Endothelial cell of umbilical vein (primary cell): ENCODE measurements around the gene MTIF3. TPM values are rescaled to one million over a fixed set of nuclear protein-coding genes. Genes with fewer than 3 reads are reported as not detected.

ENCODE experiments used
- BruUV-seq: library from RNA; stranded (reverse); fragments of 400-500 nt; replicated peaks from 2 replicates; lab custom pipeline; 2021; lab: Mats Ljungman, UMichigan
- CTCF ChIA-PET: fragments of 300-600, 350-600 bp; sonication (Branson Sonifier 250); formaldehyde crosslinking; loops from one replicate; lab custom pipeline; 2021; ENCODE audit warnings: antibody characterized with exemption, inconsistent platforms; lab: Charles Lee
- POLR2A ChIA-PET: fragments of 300-600, 350-600 bp; sonication (Branson Sonifier 250); formaldehyde crosslinking; loops from one replicate; lab custom pipeline; 2021; ENCODE audit warnings: antibody characterized with exemption, inconsistent platforms; lab: Charles Lee
- DNase-seq: peaks from one replicate; pipeline ENCODE4 v3.0.0-alpha.2; 2011; ENCODE audit warnings: low read depth, low spot score
- FAIRE-seq: peaks from 2 replicates; lab custom pipeline; 2011; peaks lifted over from hg19 to GRCh38; lab: Jason Lieb, UNC
- H2AFZ ChIP-seq: 2 replicates; pipeline ENCODE4 v1.6.0; 2012; ENCODE audit warnings: low read depth, low read length, control low read depth, inconsistent platforms
- H3K27ac ChIP-seq: 2 replicates; pipeline ENCODE4 v1.5.1; 2011; ENCODE audit warnings: low read depth, mild to moderate bottlenecking, control low read depth, low read length, moderate library complexity; ENCODE audit not compliant: insufficient read depth
- H3K27me3 ChIP-seq, 2 experiments: 2 replicates each; pipeline versions ENCODE4 v1.6.0 to v1.6.1; 2011; ENCODE audit warnings: low read length in 2 of 2, mixed read lengths in 1 of 2; ENCODE audit not compliant: control insufficient read depth in 2 of 2, insufficient read depth in 2 of 2
- H3K36me3 ChIP-seq, 2 experiments: 2 replicates in 1 of 2; 3 replicates in 1 of 2; pipeline ENCODE4 v1.5.1; 2011; ENCODE audit warnings: low read length in 2 of 2, mild to moderate bottlenecking in 1 of 2, moderate library complexity in 1 of 2; ENCODE audit not compliant: control insufficient read depth in 2 of 2, insufficient read depth in 2 of 2; ENCODE audit errors: extremely low read depth in 1 of 2
- H3K4me1 ChIP-seq: 3 replicates; pipeline ENCODE4 v1.5.1; 2011; ENCODE audit warnings: mild to moderate bottlenecking, low read length; ENCODE audit not compliant: control insufficient read depth, insufficient read depth; ENCODE audit errors: extremely low read depth
- H3K4me2 ChIP-seq: 2 replicates; pipeline ENCODE4 v1.6.1; 2011; ENCODE audit warnings: low read length, control low read depth, mixed read lengths; ENCODE audit not compliant: insufficient read depth
- H3K4me3 ChIP-seq, 3 experiments: fragments of 200-600 bp in 1 of 3; sonication (generic), shearing (Covaris generic) in 1 of 3; replicated peaks in 1 of 3; 2 replicates each; pipeline ENCODE4 v1.5.1; 2011 to 2016; ENCODE audit warnings: control low read depth in 3 of 3, low read length in 3 of 3, mild to moderate bottlenecking in 2 of 3, inconsistent platforms in 1 of 3, low read depth in 1 of 3, moderate library complexity in 1 of 3; ENCODE audit not compliant: insufficient read depth in 1 of 3
- H3K79me2 ChIP-seq: 2 replicates; pipeline ENCODE4 v1.6.0; 2012; ENCODE audit warnings: low read length, inconsistent platforms; ENCODE audit not compliant: control insufficient read depth, insufficient read depth
- H3K9ac ChIP-seq: replicated peaks from 2 replicates; pipeline ENCODE3; 2011; ENCODE audit warnings: low read length, control low read depth; ENCODE audit not compliant: insufficient read depth; ENCODE audit errors: extremely low read depth
- H3K9me1 ChIP-seq: replicated peaks from 3 replicates; pipeline ENCODE4 v1.6.0; 2011; ENCODE audit warnings: mild to moderate bottlenecking, low read length; ENCODE audit not compliant: control insufficient read depth, insufficient read depth; ENCODE audit errors: extremely low read depth
- H3K9me3 ChIP-seq: replicated peaks from 2 replicates; pipeline ENCODE4 v1.5.1; 2012; ENCODE audit warnings: low read length, inconsistent platforms; ENCODE audit not compliant: control insufficient read depth, insufficient read depth
- H4K20me1 ChIP-seq: replicated peaks from 2 replicates; pipeline ENCODE3; 2011; ENCODE audit warnings: mild to moderate bottlenecking, low read length; ENCODE audit not compliant: control insufficient read depth, insufficient read depth; ENCODE audit errors: extremely low read depth
- EZH2 ChIP-seq: IDR thresholded peaks from 2 replicates; pipeline ENCODE4 v1.6.1; 2012; ENCODE audit warnings: borderline replicate concordance, low read depth, mild to moderate bottlenecking, moderate library complexity, low read length, inconsistent platforms; ENCODE audit not compliant: severe bottlenecking
- FOS ChIP-seq: IDR thresholded peaks from 2 replicates; pipeline ENCODE4 v1.6.1; 2011; ENCODE audit warnings: mild to moderate bottlenecking, low read length, moderate library complexity, borderline replicate concordance; ENCODE audit not compliant: insufficient read depth
- GATA2 ChIP-seq: IDR thresholded peaks from 2 replicates; pipeline ENCODE4 v1.7.0; 2011; ENCODE audit warnings: low read depth, mild to moderate bottlenecking, moderate library complexity, mixed read lengths, low read length; ENCODE audit not compliant: insufficient read length, insufficient read depth
- JUN ChIP-seq: IDR thresholded peaks from 2 replicates; pipeline ENCODE4 v1.6.1; 2011; ENCODE audit warnings: borderline replicate concordance, low read depth; ENCODE audit not compliant: insufficient read length, insufficient read depth
- MYC ChIP-seq: IDR thresholded peaks from one replicate; pipeline ENCODE4 v1.6.1; 2011; ENCODE audit warnings: mild to moderate bottlenecking, low read depth, low read length
- POLR2A ChIP-seq: IDR thresholded peaks from 2 replicates; pipeline ENCODE4 v1.6.1; 2012; ENCODE audit warnings: low read depth, mild to moderate bottlenecking, control low read depth, low read length
- POLR2AphosphoS5 ChIP-seq: IDR thresholded peaks from 2 replicates; pipeline ENCODE4 v1.6.1; 2012; ENCODE audit warnings: low read depth, mild to moderate bottlenecking, control low read depth, low read length, moderate library complexity; ENCODE audit not compliant: insufficient read depth
- dilution Hi-C: fragments of 300-500 bp; cut with MboI; formaldehyde crosslinking; loops from one replicate; pipeline ENCODE4 v1.15.0; 2019; ENCODE audit warnings: low sequenced_read_pairs; ENCODE audit not compliant: extremely low pct_ligation_motif_present
- intact Hi-C: fragments of 100-400 bp; cut with micrococcal nuclease; formaldehyde crosslinking; loops from one replicate; pipeline ENCODE4 v1.10.0; 2022
- polyA plus RNA-seq, 4 experiments: library from polyadenylated mRNA; depleted of rRNA in 3 of 4; stranded (reverse) in 3 of 4; unstranded in 1 of 4; fragments of >200 nt; gene quantifications; 2 replicates each; pipeline versions ENCODE4 v1.2.1 to v1.2.3, GENCODE V29; 2011 to 2012; ENCODE audit warnings: missing spikeins in 1 of 4
- total RNA-seq: library from RNA; stranded (reverse); gene quantifications from 2 replicates; pipeline ENCODE4 v1.2.3, GENCODE V29; 2021
- TF ChIP-seq, protein P1 (sequence below): IDR thresholded peaks from 2 replicates; pipeline ENCODE4 v1.6.1; 2011; ENCODE audit not compliant: insufficient read depth, insufficient read length
- TF ChIP-seq, protein P2 (sequence below), 2 donors: IDR thresholded peaks; 1 replicate in 1 of 2; 2 replicates in 1 of 2; pipeline ENCODE4 v1.5.1; 2011; ENCODE audit warnings: low read length in 2 of 2, mild to moderate bottlenecking in 2 of 2, moderate library complexity in 2 of 2, control low read depth in 1 of 2, inconsistent platforms in 1 of 2, low read depth in 1 of 2; ENCODE audit not compliant: insufficient read depth in 1 of 2; ENCODE audit errors: extremely low read depth in 1 of 2

Gene MTIF3
- total and polyA plus RNA-seq, 2 donors (not counting 3 experiments of a cell fraction or from before 2014, with no cell fraction given), result 23.5 to 37.5 TPM

GRCh38 chr13:27472941-27473340, 22.6 kb upstream of the MTIF3 start:
- FAIRE-seq, result no peak
- CTCF ChIA-PET, result no interaction called here

DNA sequence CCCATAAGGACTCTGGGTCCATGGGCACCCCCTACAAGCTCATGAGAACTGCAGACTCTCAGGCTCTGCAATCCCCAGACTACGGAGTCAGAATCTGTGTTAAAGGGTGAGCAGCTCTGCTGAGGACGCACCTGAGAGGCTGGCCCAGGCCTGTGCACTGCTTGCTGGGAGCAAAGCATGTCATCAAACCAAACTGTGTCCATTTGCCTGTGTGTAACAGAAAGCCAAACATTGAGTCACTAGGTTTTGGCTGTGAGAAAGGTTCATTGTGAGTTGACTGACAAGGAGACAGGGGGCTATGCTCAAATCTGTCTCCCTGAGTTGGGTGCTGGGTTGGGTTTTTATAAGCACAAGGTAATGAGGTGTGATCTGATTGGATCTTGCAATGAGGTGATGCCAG, 22.1 kb upstream of the MTIF3 start:
- TF ChIP-seq, protein P1, sequence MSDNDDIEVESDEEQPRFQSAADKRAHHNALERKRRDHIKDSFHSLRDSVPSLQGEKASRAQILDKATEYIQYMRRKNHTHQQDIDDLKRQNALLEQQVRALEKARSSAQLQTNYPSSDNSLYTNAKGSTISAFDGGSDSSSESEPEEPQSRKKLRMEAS, result no peak
- no peak for TF ChIP-seq MYC
- no peak for TF ChIP-seq JUN
- TF ChIP-seq, protein P2, sequence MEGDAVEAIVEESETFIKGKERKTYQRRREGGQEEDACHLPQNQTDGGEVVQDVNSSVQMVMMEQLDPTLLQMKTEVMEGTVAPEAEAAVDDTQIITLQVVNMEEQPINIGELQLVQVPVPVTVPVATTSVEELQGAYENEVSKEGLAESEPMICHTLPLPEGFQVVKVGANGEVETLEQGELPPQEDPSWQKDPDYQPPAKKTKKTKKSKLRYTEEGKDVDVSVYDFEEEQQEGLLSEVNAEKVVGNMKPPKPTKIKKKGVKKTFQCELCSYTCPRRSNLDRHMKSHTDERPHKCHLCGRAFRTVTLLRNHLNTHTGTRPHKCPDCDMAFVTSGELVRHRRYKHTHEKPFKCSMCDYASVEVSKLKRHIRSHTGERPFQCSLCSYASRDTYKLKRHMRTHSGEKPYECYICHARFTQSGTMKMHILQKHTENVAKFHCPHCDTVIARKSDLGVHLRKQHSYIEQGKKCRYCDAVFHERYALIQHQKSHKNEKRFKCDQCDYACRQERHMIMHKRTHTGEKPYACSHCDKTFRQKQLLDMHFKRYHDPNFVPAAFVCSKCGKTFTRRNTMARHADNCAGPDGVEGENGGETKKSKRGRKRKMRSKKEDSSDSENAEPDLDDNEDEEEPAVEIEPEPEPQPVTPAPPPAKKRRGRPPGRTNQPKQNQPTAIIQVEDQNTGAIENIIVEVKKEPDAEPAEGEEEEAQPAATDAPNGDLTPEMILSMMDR (IDR thresholded peaks at IDR 0.05; ENCODE audit: extremely low read depth in 1 of 2, insufficient read depth in 1 of 2, low read depth in 1 of 2, low read length in 2 of 2), result no peak
- no peak for TF ChIP-seq GATA2
- TF ChIP-seq EZH2, result no peak
- no peak for TF ChIP-seq FOS
- TF ChIP-seq POLR2AphosphoS5, result no peak
- TF ChIP-seq POLR2A, result no peak
- Histone ChIP-seq H3K4me2 (no peak overlapping the region), H3K9me3 (no peaks in the 10 kb centered on the region), H3K36me3 (no peaks in the 10 kb centered on the region), H4K20me1 (no peaks in the 10 kb centered on the region), H3K27ac (no peak overlapping the region), H3K4me3 (no peak overlapping the region), H2AFZ (no peak overlapping the region), H3K27me3 (peaks cover 0 to 13% of the 10 kb centered on the region in 2 experiments), H3K9me1 (no peaks in the 10 kb centered on the region), H3K9ac (no peak overlapping the region), H3K79me2 (no peaks in the 10 kb centered on the region), H3K4me1 (no peaks in the 10 kb centered on the region)
- FAIRE-seq (no peak), DNase-seq (no peak)
- BruUV-seq, result no TSS peak
- ChIA-PET POLR2A (no interaction called here), CTCF (no interaction called here)
- dilution Hi-C loops (no loop called here), intact Hi-C loops (no loop called here)

More at GRCh38 chr13:27472941-27473340, 22.6 kb upstream of the MTIF3 start:
- Histone ChIP-seq H3K4me1 (no peaks in the 10 kb centered on the region), H3K27me3 (peaks cover 0 to 13% of the 10 kb centered on the region in 2 experiments), H3K79me2 (no peaks in the 10 kb centered on the region), H2AFZ (no peak overlapping the region), H3K36me3 (no peaks in the 10 kb centered on the region), H4K20me1 (no peaks in the 10 kb centered on the region), H3K9me3 (no peaks in the 10 kb centered on the region), H3K9ac (no peak overlapping the region), H3K4me3 (no peak overlapping the region), H3K4me2 (no peak overlapping the region), H3K9me1 (no peaks in the 10 kb centered on the region), H3K27ac (no peak overlapping the region)
- TF ChIP-seq, protein P2 (IDR thresholded peaks at IDR 0.05; ENCODE audit: extremely low read depth in 1 of 2, insufficient read depth in 1 of 2, low read depth in 1 of 2, low read length in 2 of 2), result no peak
- TF ChIP-seq POLR2AphosphoS5, result no peak
- BruUV-seq, result no TSS peak
- intact Hi-C loops (no loop called here), dilution Hi-C loops (no loop called here)
- no peak for DNase-seq
- POLR2A ChIA-PET, result no interaction called here
